ENCODE data around the gene ACAD8. TPM values are rescaled to one million over a fixed set of nuclear protein-coding genes. Genes with fewer than 3 reads are reported as not detected.

The ACAD8 gene
- total and polyA plus RNA-seq, 4 donors, result 25.9 to 53.5 (median 36.7) TPM

- H3K4me3 ChIP-seq (ENCODE audit: low read depth, low read length), result no peak overlapping the region
- no peak overlapping the region for H3K27ac ChIP-seq (ENCODE audit: low read depth, low read length)
- H3K36me3 ChIP-seq (ENCODE audit: control insufficient read depth, insufficient read depth, low read length), result peaks cover 46% of the 10 kb centered on the region
- WGBS (ENCODE audit: insufficient coverage), result 93% methylated on average over 11 of the region's 11 CpGs
- no peaks in the 10 kb centered on the region for H3K27me3 ChIP-seq (ENCODE audit: control insufficient read depth, insufficient read depth, low read length)
- H3K9me3 ChIP-seq (ENCODE audit: control insufficient read depth, insufficient read depth, low read length), result no peaks in the 10 kb centered on the region
- no peak for DNase-seq (ENCODE audit: low read depth in 4 of 6, low spot score in 6 of 6)
- no peaks in the 10 kb centered on the region for H3K4me1 ChIP-seq (ENCODE audit: control insufficient read depth, insufficient read depth, low read length)
Measured at GRCh38 chr11:134237557-134237922, 15.8 kb upstream of the ACAD8 start.

- no peak for DNase-seq (ENCODE audit: low read depth in 4 of 6, low spot score in 6 of 6)
- no peaks in the 10 kb centered on the region for H3K4me1 ChIP-seq (ENCODE audit: control insufficient read depth, insufficient read depth, low read length)
- WGBS (ENCODE audit: insufficient coverage), result 95% methylated on average over 4 of the region's 5 CpGs
- no peaks in the 10 kb centered on the region for H3K9me3 ChIP-seq (ENCODE audit: control insufficient read depth, insufficient read depth, low read length)
- peaks cover 54% of the 10 kb centered on the region for H3K36me3 ChIP-seq (ENCODE audit: control insufficient read depth, insufficient read depth, low read length)
- H3K27ac ChIP-seq (ENCODE audit: low read depth, low read length), result no peak overlapping the region
- H3K4me3 ChIP-seq (ENCODE audit: low read depth, low read length), result no peak overlapping the region
- no peaks in the 10 kb centered on the region for H3K27me3 ChIP-seq (ENCODE audit: control insufficient read depth, insufficient read depth, low read length)
Measured at GRCh38 chr11:134238956-134239355, 14.4 kb upstream of the ACAD8 start.

DNA sequence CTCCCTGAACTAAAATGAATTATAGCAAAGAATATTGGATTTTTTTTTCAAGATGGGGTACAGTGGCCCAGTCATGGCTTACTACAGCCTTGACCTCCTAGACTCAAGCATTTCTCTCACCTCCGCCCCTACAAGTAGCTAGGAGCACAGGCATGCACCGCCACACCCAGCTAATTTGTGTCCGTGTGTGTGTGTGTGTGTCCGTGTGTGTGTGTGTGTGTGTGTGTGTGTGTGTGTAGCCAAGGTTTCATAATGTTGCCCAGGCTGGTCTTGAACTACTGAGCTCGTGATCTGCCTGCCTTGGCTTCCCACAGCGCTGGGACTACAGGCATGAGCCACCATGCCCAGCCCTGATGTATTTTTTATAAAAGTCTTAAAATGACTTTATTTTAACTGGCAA is 12.8 kb upstream of the ACAD8 start:
- H3K9me3 ChIP-seq (ENCODE audit: control insufficient read depth, insufficient read depth, low read length), result no peaks in the 10 kb centered on the region
- peaks cover 62% of the 10 kb centered on the region for H3K36me3 ChIP-seq (ENCODE audit: control insufficient read depth, insufficient read depth, low read length)
- H3K4me1 ChIP-seq (ENCODE audit: control insufficient read depth, insufficient read depth, low read length), result no peaks in the 10 kb centered on the region
- no peak overlapping the region for H3K4me3 ChIP-seq (ENCODE audit: low read depth, low read length)
- H3K27ac ChIP-seq (ENCODE audit: low read depth, low read length), result no peak overlapping the region
- H3K27me3 ChIP-seq (ENCODE audit: control insufficient read depth, insufficient read depth, low read length), result no peaks in the 10 kb centered on the region
- no peak for DNase-seq (ENCODE audit: low read depth in 4 of 6, low spot score in 6 of 6)
- no CpG with 5 or more reads among the region's 6 CpGs for WGBS (ENCODE audit: insufficient coverage)

GRCh38 chr11:134242376-134242775 is 11.0 kb upstream of the ACAD8 start:
- WGBS (ENCODE audit: insufficient coverage), result 78% methylated on average over 6 of the region's 9 CpGs
- Histone ChIP-seq H3K27me3 (ENCODE audit: control insufficient read depth, insufficient read depth, low read length) (no peaks in the 10 kb centered on the region), H3K4me1 (ENCODE audit: control insufficient read depth, insufficient read depth, low read length) (no peaks in the 10 kb centered on the region), H3K36me3 (ENCODE audit: control insufficient read depth, insufficient read depth, low read length) (peaks cover 76% of the 10 kb centered on the region), H3K9me3 (ENCODE audit: control insufficient read depth, insufficient read depth, low read length) (no peaks in the 10 kb centered on the region), H3K27ac (ENCODE audit: low read depth, low read length) (no peak overlapping the region), H3K4me3 (ENCODE audit: low read depth, low read length) (no peak overlapping the region)
- DNase-seq (ENCODE audit: low read depth in 4 of 6, low spot score in 6 of 6), result no peak

DNA sequence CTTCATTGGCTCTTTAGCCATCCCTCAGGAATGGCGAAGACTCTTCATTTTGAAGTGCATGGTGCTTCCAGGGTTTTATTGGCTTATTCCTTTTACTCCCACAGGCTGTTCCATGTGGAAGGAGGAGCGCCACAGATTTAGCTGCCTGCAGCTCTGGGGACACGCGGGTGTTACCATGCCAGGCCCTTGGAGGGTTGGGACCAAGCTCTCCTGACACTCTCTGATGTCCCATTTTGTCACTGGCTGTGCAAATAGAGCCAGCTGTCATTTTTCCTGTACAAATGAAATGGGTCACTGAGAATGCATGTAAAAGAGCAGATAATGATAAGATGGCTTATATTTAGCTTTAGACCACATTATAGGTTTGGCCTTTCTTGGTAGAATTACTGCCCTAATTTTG is 9.5 kb upstream of the ACAD8 start:
- no peaks in the 10 kb centered on the region for H3K4me1 ChIP-seq (ENCODE audit: control insufficient read depth, insufficient read depth, low read length)
- no peak overlapping the region for H3K4me3 ChIP-seq (ENCODE audit: low read depth, low read length)
- DNase-seq (ENCODE audit: low read depth in 4 of 6, low spot score in 6 of 6), result peak in 1 of 6 donors; percentile 4
- peaks cover 72% of the 10 kb centered on the region for H3K36me3 ChIP-seq (ENCODE audit: control insufficient read depth, insufficient read depth, low read length)
- H3K27ac ChIP-seq (ENCODE audit: low read depth, low read length), result no peak overlapping the region
- no CpG with 5 or more reads among the region's 4 CpGs for WGBS (ENCODE audit: insufficient coverage)
- H3K9me3 ChIP-seq (ENCODE audit: control insufficient read depth, insufficient read depth, low read length), result no peaks in the 10 kb centered on the region
- H3K27me3 ChIP-seq (ENCODE audit: control insufficient read depth, insufficient read depth, low read length), result no peaks in the 10 kb centered on the region

GRCh38 chr11:134244593-134244992 is 8.8 kb upstream of the ACAD8 start:
- WGBS (ENCODE audit: insufficient coverage), result 54% methylated on average over 4 of the region's 7 CpGs
- H3K27ac ChIP-seq (ENCODE audit: low read depth, low read length), result no peak overlapping the region
- peak in 1 of 6 donors; percentile 12 for DNase-seq (ENCODE audit: low read depth in 4 of 6, low spot score in 6 of 6)
- H3K27me3 ChIP-seq (ENCODE audit: control insufficient read depth, insufficient read depth, low read length), result no peaks in the 10 kb centered on the region
- no peaks in the 10 kb centered on the region for H3K4me1 ChIP-seq (ENCODE audit: control insufficient read depth, insufficient read depth, low read length)
- H3K9me3 ChIP-seq (ENCODE audit: control insufficient read depth, insufficient read depth, low read length), result no peaks in the 10 kb centered on the region
- H3K36me3 ChIP-seq (ENCODE audit: control insufficient read depth, insufficient read depth, low read length), result peaks cover 70% of the 10 kb centered on the region
- no peak overlapping the region for H3K4me3 ChIP-seq (ENCODE audit: low read depth, low read length)

GRCh38 chr11:134245434-134245833 is 7.9 kb upstream of the ACAD8 start:
- 93% methylated on average over 13 of the region's 14 CpGs for WGBS (ENCODE audit: insufficient coverage)
- peaks cover 68% of the 10 kb centered on the region for H3K36me3 ChIP-seq (ENCODE audit: control insufficient read depth, insufficient read depth, low read length)
- H3K27me3 ChIP-seq (ENCODE audit: control insufficient read depth, insufficient read depth, low read length), result no peaks in the 10 kb centered on the region
- H3K4me3 ChIP-seq (ENCODE audit: low read depth, low read length), result no peak overlapping the region
- no peaks in the 10 kb centered on the region for H3K4me1 ChIP-seq (ENCODE audit: control insufficient read depth, insufficient read depth, low read length)
- DNase-seq (ENCODE audit: low read depth in 4 of 6, low spot score in 6 of 6), result no peak
- no peaks in the 10 kb centered on the region for H3K9me3 ChIP-seq (ENCODE audit: control insufficient read depth, insufficient read depth, low read length)
- no peak overlapping the region for H3K27ac ChIP-seq (ENCODE audit: low read depth, low read length)

DNA sequence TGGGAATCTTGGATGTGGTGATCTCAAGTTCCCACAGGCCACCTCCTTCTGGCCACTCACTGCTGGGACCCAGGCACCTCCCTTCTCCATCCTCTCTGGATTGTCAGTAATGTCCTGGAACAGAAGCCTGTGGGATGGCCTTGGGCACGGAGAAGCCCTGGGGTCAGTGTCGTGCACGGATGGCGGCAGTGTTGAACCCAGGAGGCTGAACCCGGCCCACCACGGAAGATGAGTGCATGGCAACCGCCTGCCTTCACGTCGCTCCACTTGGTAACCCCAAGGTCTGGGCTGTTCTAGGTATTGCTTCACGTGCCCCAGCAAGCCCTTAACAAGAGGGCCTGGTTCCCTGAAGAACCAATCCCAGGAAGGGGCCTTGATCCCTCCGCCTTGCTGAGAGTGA is 7.3 kb upstream of the ACAD8 start:
- Histone ChIP-seq H3K36me3 (ENCODE audit: control insufficient read depth, insufficient read depth, low read length) (peaks cover 65% of the 10 kb centered on the region), H3K9me3 (ENCODE audit: control insufficient read depth, insufficient read depth, low read length) (no peaks in the 10 kb centered on the region), H3K27me3 (ENCODE audit: control insufficient read depth, insufficient read depth, low read length) (no peaks in the 10 kb centered on the region), H3K4me1 (ENCODE audit: control insufficient read depth, insufficient read depth, low read length) (no peaks in the 10 kb centered on the region), H3K27ac (ENCODE audit: low read depth, low read length) (no peak overlapping the region), H3K4me3 (ENCODE audit: low read depth, low read length) (no peak overlapping the region)
- WGBS (ENCODE audit: insufficient coverage), result 92% methylated on average over 11 of the region's 11 CpGs
- no peak for DNase-seq (ENCODE audit: low read depth in 4 of 6, low spot score in 6 of 6)

- H3K4me1 ChIP-seq (ENCODE audit: control insufficient read depth, insufficient read depth, low read length), result no peaks in the 10 kb centered on the region
Measured at GRCh38 chr11:134246678-134247077, 6.7 kb upstream of the ACAD8 start.

GRCh38 chr11:134248910-134249480 is 4.4 kb upstream of the ACAD8 start:
- H3K9me3 ChIP-seq (ENCODE audit: control insufficient read depth, insufficient read depth, low read length), result no peaks in the 10 kb centered on the region
- no peak overlapping the region for H3K4me3 ChIP-seq (ENCODE audit: low read depth, low read length)
- peaks cover 43% of the 10 kb centered on the region for H3K36me3 ChIP-seq (ENCODE audit: control insufficient read depth, insufficient read depth, low read length)
- DNase-seq (ENCODE audit: low read depth in 4 of 6, low spot score in 6 of 6), result no peak
- H3K27me3 ChIP-seq (ENCODE audit: control insufficient read depth, insufficient read depth, low read length), result no peaks in the 10 kb centered on the region
- no peak overlapping the region for H3K27ac ChIP-seq (ENCODE audit: low read depth, low read length)
- WGBS (ENCODE audit: insufficient coverage), result 98% methylated on average over 4 of the region's 7 CpGs
- H3K4me1 ChIP-seq (ENCODE audit: control insufficient read depth, insufficient read depth, low read length), result no peaks in the 10 kb centered on the region

More at GRCh38 chr11:134246678-134247077, 6.7 kb upstream of the ACAD8 start:
- Histone ChIP-seq H3K4me3 (ENCODE audit: low read depth, low read length) (no peak overlapping the region), H3K27me3 (ENCODE audit: control insufficient read depth, insufficient read depth, low read length) (no peaks in the 10 kb centered on the region), H3K27ac (ENCODE audit: low read depth, low read length) (no peak overlapping the region), H3K36me3 (ENCODE audit: control insufficient read depth, insufficient read depth, low read length) (peaks cover 61% of the 10 kb centered on the region), H3K9me3 (ENCODE audit: control insufficient read depth, insufficient read depth, low read length) (no peaks in the 10 kb centered on the region)
- WGBS (ENCODE audit: insufficient coverage), result 89% methylated on average over 1 of the region's 4 CpGs
- DNase-seq (ENCODE audit: low read depth in 4 of 6, low spot score in 6 of 6), result no peak

Measured in spinal cord (tissue), 10 donors.